ENCODE results near the gene CDCA5.

The CDCA5 gene

GRCh38 chr11:65040847-65041622, 42.8 kb downstream of the CDCA5 start, which contains the start of gene SAC3D1:
Gene SAC3D1 (plus strand): TSS chr11:65041210. CDS start chr11:65041293, 83 bp downstream.
- FAIRE-seq: no peak

GRCh38 chr11:65040520-65040846, 43.4 kb downstream of the CDCA5 start:
- peak; percentile 41 for FAIRE-seq

DNA sequence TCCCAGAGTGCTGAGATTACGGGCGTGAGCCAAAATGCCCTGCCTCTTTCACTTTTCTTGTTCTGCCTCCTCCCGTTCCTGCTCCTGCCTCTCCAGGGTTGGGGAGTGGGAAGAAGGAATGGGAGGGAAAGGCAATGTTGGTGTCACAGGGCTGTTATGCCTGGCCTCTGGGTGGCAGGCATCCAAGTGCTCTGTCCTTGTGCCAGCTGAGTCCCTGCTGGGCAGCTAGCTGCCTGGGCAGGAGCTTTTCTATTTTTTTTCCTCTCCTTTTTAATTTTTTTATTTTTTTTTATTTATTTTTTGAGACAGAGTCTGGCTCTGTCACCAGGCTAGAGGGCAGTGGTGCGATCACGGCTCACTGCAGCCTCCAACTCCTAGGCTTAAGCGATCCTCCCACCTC, 46.9 kb downstream of the CDCA5 start:
- no peak for FAIRE-seq

DNA sequence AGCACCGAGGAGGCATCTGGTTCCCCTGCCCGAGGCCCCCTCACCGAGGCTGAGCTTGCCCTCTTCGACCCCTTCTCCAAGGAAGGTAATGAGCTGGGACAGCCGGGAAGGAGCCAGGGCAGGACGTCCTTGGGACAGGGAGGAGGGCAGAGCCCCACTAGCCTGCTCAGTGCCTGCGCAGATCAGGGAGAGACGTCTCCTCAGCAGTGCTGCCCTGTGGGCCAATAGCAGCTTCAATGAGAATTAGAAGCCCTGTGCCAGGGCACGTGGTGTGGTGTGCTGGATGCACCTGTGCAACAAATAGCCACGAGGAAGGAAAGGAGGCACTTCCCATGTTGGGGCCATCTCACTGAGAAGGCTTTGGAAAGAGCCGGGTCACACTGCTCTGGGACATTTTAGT, 48.3 kb downstream of the CDCA5 start:
- FAIRE-seq: no peak

GRCh38 chr11:65034423-65034822, 49.4 kb downstream of the CDCA5 start:
- no peak for FAIRE-seq

GRCh38 chr11:65032216-65032615, 51.6 kb downstream of the CDCA5 start:
- no peak for FAIRE-seq
